Loucy (cell line): ENCODE measurements around the gene TNFSF12.

Experiments used
- H2AFZ ChIP-seq: fragments of 200-600 bp; sonication (generic); 2 replicates; pipeline ENCODE4 v1.6.0; 2016; ENCODE audit warnings: antibody characterized with exemption, mild to moderate bottlenecking, low read length, moderate library complexity
- H3F3A ChIP-seq: fragments of 200-600 bp; 2 replicates; pipeline ENCODE4 v1.6.0; 2016; ENCODE audit warnings: antibody characterized with exemption, low read depth, mild to moderate bottlenecking
- H3K27me3 ChIP-seq: fragments of 200-600 bp; sonication (generic); 2 replicates; pipeline ENCODE4 v1.6.1; 2014; ENCODE audit warnings: low read length, mild to moderate bottlenecking; ENCODE audit not compliant: insufficient read depth, poor library complexity, severe bottlenecking
- H3K36me3 ChIP-seq: fragments of 200-600 bp; sonication (generic); 2 replicates; pipeline ENCODE4 v1.6.1; 2016; ENCODE audit warnings: low read length; ENCODE audit not compliant: insufficient read depth
- H3K4me1 ChIP-seq: fragments of 200-600 bp; sonication (generic); 2 replicates; pipeline ENCODE4 v1.5.1; 2014; ENCODE audit warnings: low read length, mild to moderate bottlenecking; ENCODE audit not compliant: insufficient read depth, poor library complexity, severe bottlenecking
- H3K4me2 ChIP-seq: fragments of 200-600 bp; sonication (generic); 2 replicates; pipeline ENCODE4 v1.6.0; 2014; ENCODE audit warnings: antibody characterized with exemption, low read length, low read depth, mild to moderate bottlenecking; ENCODE audit not compliant: poor library complexity, severe bottlenecking
- H3K4me3 ChIP-seq: fragments of 200-600 bp; sonication (generic); 2 replicates; pipeline ENCODE4 v1.5.1; 2014; ENCODE audit warnings: low read length, mild to moderate bottlenecking, mixed read lengths; ENCODE audit not compliant: poor library complexity, severe bottlenecking
- H3K79me2 ChIP-seq: fragments of 200-600 bp; sonication (generic); 2 replicates; pipeline ENCODE4 v1.6.1; 2014; ENCODE audit warnings: low read length; ENCODE audit not compliant: insufficient read depth
- H3K9ac ChIP-seq: fragments of 200-600 bp; sonication (generic); 2 replicates; pipeline ENCODE4 v1.6.0; 2014; ENCODE audit warnings: mild to moderate bottlenecking, low read depth, low read length, moderate library complexity; ENCODE audit not compliant: poor library complexity, severe bottlenecking
- H3K9me2 ChIP-seq: fragments of 200-600 bp; sonication (generic); replicated peaks from 2 replicates; pipeline ENCODE4 v1.6.1; 2016; ENCODE audit warnings: low read depth, low read length, mixed read lengths
- H3K9me3 ChIP-seq: fragments of 200-600 bp; sonication (generic); 2 replicates; pipeline ENCODE4 v1.6.1; 2014; ENCODE audit warnings: mild to moderate bottlenecking, antibody characterized with exemption, low read length, low read depth; ENCODE audit not compliant: insufficient read depth
- H4K20me1 ChIP-seq: fragments of 200-600 bp; sonication (generic); 2 replicates; pipeline ENCODE4 v1.6.0; 2014; ENCODE audit warnings: antibody characterized with exemption, low read length, mild to moderate bottlenecking; ENCODE audit not compliant: insufficient read depth, poor library complexity, severe bottlenecking
- CTCF ChIP-seq: fragments of 200-600 bp; sonication (generic); conservative IDR thresholded peaks from 2 replicates; pipeline ENCODE4 v1.5.1; 2014; ENCODE audit warnings: mild to moderate bottlenecking, antibody characterized with exemption, low read length
- EZH2phosphoT487 ChIP-seq: fragments of 200-600 bp; IDR thresholded peaks from 2 replicates; pipeline ENCODE4 v1.6.1; 2018; ENCODE audit warnings: antibody characterized with exemption, mild to moderate bottlenecking, moderate library complexity, borderline replicate concordance

The TNFSF12 gene

GRCh38 chr17:7553356-7553755 is 4.5 kb downstream of the TNFSF12 start:
- no peaks in the 10 kb centered on the region for H3K27me3 ChIP-seq
- no peaks in the 10 kb centered on the region for H4K20me1 ChIP-seq
- H3K79me2 ChIP-seq: no peaks in the 10 kb centered on the region
- no peak overlapping the region for H2AFZ ChIP-seq
- no peaks in the 10 kb centered on the region for H3F3A ChIP-seq
- H3K36me3 ChIP-seq: no peaks in the 10 kb centered on the region
- peaks cover 4% of the 10 kb centered on the region for H3K4me1 ChIP-seq
- H3K9ac ChIP-seq: no peak overlapping the region
- H3K4me2 ChIP-seq: no peak overlapping the region
- H3K9me2 ChIP-seq: no peaks in the 10 kb centered on the region
- H3K9me3 ChIP-seq: no peaks in the 10 kb centered on the region
- H3K4me3 ChIP-seq: no peak overlapping the region
- TF ChIP-seq EZH2phosphoT487 (no peak), CTCF (no peak)

DNA sequence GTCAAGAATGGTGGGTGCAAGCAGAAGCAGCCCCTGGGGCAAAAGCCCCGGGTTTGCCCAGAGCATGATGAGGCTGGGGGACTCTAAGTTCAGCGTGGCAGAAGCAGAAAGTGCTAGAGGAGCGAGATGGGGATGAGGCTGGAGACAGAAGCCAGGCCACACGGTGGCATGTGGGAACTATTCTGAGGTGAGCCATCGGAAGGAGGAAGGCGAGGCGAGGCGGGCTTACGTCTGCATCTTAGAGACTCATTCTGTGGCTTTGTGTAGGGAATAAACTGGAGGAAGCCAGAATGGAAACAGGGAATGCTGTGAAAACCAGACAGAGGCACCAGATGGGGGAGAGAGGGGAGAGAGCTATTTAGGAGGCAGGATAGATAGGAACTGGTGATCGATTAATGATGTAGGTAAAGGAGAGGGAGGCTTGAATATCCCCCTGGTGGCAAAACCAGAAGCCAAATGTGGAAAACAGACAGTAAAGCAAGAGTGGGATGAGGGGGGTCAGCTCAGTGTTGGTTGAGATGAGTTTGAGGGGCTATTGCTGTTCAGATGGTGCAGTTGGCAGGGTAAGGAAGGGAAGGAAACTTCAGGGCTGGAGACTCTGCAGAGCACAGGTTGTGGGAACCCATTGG is 6.6 kb downstream of the TNFSF12 start:
- TF ChIP-seq EZH2phosphoT487 (no peak), CTCF (no peak)
- no peak overlapping the region for H3K4me2 ChIP-seq
- H3K79me2 ChIP-seq: no peaks in the 10 kb centered on the region
- H3K4me3 ChIP-seq: no peak overlapping the region
- no peaks in the 10 kb centered on the region for H3K4me1 ChIP-seq
- H3K36me3 ChIP-seq: no peaks in the 10 kb centered on the region
- no peaks in the 10 kb centered on the region for H4K20me1 ChIP-seq
- H3K27me3 ChIP-seq: no peaks in the 10 kb centered on the region
- no peaks in the 10 kb centered on the region for H3F3A ChIP-seq
- H2AFZ ChIP-seq: no peak overlapping the region
- no peaks in the 10 kb centered on the region for H3K9me3 ChIP-seq
- H3K9ac ChIP-seq: no peak overlapping the region
- H3K9me2 ChIP-seq: no peaks in the 10 kb centered on the region

DNA sequence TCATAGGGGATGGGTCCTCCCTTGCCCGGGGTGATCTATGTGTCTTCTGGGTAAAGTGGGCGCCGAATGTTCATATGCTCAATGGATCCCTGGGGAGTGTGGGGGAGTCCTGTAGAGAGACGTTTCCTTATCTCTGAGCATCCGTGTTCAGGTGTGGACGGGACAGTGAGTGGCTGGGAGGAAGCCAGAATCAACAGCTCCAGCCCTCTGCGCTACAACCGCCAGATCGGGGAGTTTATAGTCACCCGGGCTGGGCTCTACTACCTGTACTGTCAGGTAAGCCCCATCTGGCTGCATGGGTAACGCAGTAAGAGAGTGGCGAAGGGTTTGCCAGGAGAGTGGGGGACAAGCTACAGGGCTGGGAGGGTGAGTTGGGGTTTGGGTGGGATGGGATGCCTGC is 7.8 kb downstream of the TNFSF12 start:
- Histone ChIP-seq H3K4me3 (no peak overlapping the region), H3K4me1 (no peaks in the 10 kb centered on the region), H2AFZ (no peak overlapping the region), H3K79me2 (no peaks in the 10 kb centered on the region), H3K36me3 (no peaks in the 10 kb centered on the region), H4K20me1 (no peaks in the 10 kb centered on the region), H3K9me3 (no peaks in the 10 kb centered on the region), H3K9ac (no peak overlapping the region), H3K9me2 (no peaks in the 10 kb centered on the region), H3K4me2 (no peak overlapping the region), H3K27me3 (no peaks in the 10 kb centered on the region), H3F3A (0 out of 2 replicates have a peak, but pooled peaks cover 4% of the 10 kb centered on the region)
- TF ChIP-seq EZH2phosphoT487: no peak
